DMS 273 (cell line): ENCODE data around the gene SRGAP1.
"Not testable (repeated sequence)": the region's sequence is repeated elsewhere in the genome, so short reads cannot be mapped to it uniquely, and the experiment has no call there.

Experiments
- DNase-seq: peaks from one replicate; lab custom pipeline; 2025; ENCODE audit not compliant: unreplicated experiment; lab: John Stamatoyannopoulos, UW

SRGAP1 gene

DNA sequence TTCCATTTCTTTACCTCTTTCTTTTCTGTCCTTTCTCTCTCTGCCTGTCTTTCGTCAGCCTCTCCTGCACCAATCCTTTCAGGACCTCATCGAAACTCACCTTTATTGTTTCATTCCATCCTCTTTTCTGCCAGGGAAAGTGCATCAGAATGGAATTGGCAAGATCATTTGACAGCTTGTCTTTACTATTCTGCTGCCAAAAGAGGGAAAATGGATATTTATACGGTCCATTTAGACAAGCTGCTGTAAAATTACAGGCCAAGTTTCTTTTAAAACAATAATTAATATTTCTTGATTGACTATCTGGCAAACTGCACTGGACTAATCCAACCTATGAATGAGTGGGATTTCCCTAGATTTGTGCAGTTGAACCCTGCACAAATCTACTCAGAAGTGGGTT is 7.6 kb upstream of the SRGAP1 start:
- DNase-seq: no peak

DNA sequence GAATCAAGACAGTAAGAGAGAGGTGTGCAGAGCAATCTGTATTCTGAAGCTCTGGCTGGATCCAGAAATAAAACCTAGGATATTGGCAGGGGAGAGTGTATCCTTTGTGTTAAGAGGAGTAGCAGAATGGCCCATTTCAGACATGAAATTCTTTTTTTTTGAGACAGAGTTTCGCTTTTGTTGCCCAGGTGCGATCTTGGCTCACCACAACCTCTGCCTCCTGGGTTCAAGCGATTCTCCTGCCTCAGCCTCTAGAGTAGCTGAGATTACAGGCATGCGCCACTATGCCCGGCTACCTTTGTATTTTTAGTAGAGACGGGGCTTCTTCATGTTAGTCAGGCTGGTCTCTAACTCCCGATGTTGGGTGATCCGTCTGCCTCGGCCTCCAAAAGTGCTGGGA is 6.1 kb upstream of the SRGAP1 start:
- DNase-seq: no peak

DNA sequence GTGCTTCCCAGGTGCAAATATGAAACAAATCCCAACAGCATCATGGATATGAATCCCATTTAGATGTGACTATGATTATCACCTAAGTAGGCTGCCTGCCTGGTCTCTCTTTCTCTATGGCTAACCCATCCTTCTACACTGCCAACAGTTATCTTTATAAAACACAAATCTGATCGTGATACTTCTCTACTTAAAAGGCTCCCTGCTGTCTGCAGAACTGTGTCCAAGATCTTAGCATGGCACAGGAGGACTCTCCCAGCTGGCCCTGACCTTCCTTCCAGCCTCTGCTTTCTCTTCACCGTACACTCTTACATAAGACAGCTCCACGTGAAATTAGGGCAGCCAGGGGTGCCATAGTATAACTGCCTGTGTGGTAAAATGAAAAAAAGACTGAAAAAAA is 3.5 kb upstream of the SRGAP1 start:
- DNase-seq: no peak

DNA sequence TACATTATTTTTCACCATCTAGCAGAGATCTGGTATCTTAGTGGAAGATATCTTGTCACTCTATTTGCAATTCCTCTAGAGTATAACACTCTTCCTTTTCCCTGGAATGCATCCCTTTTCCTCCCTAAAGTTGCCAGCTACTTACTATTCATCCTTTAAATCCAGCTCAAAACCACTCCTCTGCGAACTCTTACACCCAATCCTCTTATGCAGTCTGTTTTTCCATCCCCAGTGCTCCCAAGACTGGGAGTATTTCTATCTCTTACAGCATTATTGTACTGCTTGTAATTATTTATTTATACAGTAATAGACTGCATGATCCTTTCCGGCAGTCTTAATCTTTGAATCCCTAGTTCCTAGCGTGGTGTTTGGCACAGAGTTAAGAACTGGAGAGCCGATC is 2.9 kb upstream of the SRGAP1 start:
- DNase-seq: peak; percentile 4

DNA sequence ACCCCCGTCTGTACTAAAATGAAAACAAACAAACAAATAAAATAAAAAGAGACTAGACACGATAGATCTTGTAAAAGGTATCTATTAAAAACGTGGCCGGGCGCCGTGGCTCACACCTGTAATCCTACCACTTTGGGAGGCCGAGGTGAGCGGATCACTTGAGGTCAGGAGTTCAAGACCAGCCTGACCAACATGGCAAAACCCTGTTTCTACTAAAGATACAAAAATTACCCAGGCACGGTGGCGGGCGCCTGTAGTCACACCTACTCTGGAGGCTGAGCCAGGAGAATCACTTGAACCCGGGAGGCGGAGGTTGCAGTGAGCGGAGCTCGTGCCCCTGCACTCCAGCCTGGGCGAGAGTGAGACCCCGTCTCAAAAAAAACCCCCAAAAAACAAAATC is 1.8 kb upstream of the SRGAP1 start:
- not testable (repeated sequence) for DNase-seq

DNA sequence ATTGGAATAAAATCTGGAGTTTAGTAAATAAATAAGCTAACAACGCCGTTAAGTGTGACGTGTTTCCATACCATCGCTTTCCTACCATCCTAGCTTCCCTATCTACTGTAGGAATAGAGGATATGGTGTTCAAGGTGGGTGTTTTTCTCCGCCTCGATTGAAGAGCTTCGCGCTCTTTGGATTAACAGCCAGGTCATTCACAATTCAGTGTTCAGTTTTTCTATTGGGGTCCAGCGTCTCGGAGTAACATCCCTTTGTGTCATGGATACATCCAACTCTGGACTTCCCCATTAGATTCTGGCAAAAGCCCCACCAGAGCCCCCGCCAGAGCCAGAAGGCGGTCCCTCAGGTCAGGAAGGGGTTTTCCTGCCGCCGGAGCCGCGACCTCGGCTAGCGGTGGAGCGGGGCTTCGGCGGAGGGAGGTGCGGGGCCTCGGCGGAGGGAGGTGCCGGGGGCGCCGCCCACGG is 1.2 kb upstream of the SRGAP1 start:
- DNase-seq: no peak

DNA sequence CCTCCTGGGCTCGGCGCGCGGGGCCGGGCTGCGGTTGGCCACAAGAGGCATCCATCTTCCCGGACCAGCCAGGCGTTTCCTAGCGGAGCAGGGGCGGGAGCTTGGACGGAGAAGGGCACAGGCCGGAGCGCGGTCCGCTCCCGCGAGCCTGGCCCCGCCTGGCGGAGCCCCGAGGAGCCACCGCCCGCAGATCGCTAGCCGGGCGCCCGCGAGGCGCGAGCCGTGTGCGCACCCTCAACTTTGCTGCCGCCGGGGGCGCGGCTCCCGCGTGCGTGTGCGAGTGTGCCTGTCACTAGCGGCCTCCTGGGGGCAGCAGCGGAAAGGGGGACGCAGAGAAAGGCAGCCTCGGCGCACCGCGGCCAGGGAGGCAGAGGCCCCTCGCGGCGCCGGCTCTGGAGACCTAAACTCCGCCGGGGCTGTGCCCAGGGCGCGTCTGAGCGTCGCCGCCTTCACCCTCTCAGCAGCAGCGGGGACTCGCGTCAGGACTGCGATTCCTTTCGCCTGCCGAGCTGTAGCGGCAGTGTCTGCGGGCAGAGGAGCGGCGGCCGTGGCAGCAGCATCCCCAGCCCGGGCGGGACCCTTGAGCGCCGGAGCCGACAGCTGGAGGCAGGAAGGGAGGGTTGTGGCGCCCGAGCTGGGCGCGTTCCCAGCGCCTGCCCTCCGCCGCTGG is 644 bp upstream of the SRGAP1 start:
- DNase-seq: peak; percentile 96

DNA sequence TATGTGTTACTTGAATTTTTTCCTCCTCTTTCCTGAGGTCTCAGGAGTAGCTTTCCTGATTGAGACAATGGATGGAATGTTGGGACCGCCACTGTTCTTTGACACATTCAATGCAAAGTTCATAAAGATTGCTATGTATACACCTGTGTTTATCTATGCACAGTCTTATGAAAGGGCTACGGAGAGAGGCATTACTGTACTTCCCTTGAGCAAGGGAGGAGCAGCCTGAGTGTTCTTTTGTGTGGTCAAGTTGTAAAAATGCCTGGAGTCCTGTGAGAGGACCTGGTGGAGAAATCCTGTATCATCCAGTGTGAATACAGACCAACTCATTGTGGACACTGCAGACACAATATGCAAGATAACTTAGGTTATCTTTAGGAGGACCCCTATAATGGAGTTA is 1.2 kb downstream of the SRGAP1 start:
- DNase-seq: peak; percentile 3

DNA sequence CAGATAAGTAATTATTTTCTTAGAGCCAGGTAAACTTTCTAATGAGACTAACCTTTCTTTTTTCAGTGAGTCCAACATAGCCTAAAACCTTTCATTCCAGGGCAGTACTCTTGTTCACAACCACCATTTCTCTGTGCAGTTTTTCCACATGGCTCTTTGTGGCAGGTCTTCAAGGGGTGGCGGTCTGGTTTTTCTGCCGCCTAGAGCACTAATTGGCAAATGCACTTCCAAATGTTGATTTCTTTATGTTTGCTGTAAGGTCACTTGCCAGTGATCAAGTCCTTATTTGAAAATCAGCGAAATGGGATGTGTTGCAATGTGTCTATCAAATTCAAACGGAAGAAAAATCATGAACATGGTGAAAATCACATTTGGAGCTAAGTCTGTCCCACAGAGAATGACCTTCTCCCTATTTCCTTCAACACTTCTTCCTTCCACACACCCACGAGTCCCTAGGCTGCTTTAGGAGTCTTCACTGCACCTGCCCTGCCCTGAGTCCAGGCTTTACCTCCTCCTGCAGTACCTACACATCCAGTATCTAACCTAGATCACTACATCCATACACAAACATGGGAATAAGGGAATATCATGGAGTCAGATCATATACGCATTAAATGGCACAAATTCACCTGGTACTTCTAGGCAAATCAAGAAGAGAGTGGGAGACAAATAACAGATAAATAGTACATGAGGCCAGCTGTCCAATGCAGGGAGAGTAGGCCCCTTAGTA is 1.9 kb downstream of the SRGAP1 start:
- DNase-seq: peak; percentile 4

DNA sequence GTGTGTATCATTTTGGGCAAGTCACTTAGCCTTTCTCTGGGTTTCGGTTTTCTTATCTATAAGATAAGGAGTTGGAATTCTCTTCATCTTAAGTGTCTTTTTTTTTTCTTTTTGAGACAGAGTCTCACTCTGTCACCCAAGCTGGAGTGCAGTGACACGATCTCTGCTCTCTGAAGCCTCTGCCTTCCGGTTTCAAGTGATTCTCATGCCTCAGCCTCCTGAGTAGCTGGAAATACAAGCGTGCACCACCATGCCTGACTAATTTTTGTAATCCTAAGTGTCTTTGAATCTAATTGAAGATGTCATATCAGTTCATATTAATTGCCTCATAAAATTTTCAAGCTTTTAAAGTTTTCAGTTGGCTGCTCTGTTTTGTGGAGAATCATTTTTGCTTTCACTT is 4.0 kb downstream of the SRGAP1 start:
- DNase-seq: no peak

DNA sequence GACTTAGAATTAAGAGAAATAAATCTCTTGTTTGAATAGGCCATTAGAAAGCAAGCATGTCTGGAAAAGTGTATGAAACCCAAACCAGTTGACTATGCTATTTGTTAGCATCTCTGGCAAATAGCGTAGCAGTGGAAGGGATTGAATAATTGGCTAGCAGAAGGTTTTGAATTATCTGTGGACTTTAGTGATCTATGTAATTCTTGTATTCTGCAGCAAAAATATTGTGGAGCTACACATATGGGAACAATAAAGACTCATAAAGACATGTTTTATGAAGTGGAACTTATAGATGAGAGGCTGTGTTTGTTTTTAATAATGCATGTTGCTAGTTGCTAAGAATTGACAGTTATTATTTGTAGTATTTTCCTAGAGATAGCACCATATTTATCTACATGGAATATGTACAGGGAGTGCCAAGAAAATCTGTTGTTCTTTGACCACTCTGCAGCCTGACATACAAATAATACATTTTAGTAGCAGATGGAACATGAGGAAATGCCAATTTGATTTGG is 4.7 kb downstream of the SRGAP1 start:
- peak; percentile 1 for DNase-seq

DNA sequence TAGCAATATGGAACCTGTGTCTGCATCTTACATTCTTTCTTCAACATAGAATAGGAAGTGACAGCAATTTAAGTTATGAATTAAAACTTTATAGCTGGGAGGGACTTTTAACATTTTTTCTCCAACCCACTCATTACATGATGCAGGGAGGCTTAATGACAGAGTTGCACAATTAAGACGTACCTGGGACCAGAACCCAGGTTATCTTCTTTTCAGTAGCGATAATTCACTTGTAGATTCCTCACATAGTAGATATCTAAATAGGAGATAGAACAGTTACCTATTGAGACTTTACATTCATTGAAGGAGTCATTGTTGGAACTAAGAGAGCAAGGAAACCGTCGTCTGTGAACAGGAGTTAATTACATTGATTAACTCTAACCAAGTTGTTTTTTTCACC is 5.1 kb downstream of the SRGAP1 start:
- DNase-seq: no peak

DNA sequence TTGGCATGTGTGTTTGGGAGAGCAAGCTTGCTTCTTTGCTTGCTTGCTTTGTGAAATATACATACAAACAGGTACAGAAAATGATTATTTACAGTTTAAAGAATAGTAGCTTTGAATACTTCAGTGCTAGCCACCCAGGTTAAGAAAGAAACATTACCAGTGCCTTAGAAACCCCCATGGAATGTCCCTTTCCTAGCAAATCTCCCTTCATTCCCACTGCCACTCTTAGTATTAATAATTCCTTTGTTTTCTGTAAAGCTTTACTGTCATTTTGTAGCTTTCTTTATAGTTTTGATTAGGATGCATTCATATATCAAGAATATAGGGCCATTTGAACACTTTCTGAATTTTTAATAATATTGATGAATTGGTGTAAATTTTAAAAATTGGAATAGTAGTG is 9.5 kb downstream of the SRGAP1 start:
- DNase-seq: no peak

DNA sequence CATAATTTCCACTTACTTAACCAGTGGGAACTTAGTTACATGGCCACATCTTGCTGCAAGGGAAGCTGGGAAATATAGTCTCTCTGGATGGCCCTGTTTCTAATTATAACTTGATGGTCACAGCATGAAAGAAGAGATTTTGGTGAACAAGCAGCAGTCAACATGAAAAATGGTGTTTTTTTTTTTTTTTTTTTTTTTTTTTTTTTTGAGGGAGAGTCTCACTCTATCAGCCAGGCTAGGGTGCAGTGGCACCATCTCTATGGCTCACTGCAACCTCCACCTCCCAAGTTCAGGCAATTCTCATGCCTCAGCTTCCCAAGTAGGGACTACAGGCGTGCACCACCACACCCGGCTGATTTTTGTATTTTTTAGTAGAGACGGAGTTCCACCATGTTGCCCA is 10.8 kb downstream of the SRGAP1 start:
- DNase-seq: no peak

DNA sequence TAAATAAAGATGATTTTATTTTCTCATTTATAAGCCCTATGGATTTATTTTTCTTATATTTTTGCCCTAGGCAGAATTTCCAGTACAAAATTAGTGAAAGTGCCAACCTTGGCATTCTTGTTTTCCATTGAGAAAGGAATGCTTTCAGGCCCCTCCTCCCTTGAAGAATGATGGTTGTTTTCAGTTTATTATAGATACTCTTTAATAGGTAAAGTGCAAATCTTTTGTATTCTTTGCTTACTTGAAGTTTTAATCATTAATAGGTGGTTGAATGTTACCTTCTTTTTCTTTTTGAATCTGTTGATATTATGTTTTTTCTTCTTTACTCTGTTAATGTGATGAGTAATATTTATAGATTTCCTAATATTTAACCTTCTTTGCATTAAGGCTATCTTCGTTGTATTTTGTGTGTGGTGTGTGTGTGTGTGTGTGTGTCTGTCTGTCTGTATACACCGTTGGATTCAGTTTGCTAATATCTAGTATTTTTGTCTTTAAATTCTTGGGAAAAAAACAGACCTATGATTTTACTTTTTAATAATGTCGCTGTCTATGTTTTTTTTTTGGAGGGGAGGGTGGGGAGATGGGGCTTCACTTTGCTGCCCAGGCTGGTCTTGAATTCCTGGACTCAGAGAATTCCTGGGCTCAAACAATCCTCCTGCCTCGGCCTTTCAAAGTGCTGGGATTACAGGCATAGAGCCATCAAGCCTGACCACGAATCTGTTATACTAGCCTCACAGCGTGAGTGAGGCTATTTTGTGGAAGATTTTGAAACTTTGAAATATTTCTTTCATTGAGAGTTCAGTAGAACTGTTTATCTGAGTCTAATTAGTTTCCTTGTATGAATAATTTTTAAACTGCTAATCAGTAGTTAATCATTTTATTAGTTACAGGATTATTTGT is 13.5 kb downstream of the SRGAP1 start:
- DNase-seq: no peak

DNA sequence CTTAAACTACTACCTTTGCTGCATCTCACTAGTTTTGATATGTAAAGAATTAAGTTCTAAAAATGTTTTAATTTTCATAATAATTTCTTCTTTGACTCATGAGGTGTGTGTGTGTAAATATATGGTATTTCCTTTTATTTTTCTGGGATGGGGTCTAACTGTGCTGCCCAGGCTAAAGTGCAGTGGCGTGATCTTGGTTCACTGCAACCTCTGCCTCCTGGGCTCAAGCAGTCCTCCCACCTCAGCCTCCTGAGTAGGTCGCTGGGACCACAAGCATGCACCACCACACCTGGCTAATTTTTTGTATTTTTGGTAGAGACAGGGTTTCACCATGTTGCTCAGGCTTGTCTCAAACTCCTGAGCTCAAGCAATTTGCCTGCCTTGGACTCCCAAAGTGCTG is 15.4 kb downstream of the SRGAP1 start:
- DNase-seq: not testable (repeated sequence)

DNA sequence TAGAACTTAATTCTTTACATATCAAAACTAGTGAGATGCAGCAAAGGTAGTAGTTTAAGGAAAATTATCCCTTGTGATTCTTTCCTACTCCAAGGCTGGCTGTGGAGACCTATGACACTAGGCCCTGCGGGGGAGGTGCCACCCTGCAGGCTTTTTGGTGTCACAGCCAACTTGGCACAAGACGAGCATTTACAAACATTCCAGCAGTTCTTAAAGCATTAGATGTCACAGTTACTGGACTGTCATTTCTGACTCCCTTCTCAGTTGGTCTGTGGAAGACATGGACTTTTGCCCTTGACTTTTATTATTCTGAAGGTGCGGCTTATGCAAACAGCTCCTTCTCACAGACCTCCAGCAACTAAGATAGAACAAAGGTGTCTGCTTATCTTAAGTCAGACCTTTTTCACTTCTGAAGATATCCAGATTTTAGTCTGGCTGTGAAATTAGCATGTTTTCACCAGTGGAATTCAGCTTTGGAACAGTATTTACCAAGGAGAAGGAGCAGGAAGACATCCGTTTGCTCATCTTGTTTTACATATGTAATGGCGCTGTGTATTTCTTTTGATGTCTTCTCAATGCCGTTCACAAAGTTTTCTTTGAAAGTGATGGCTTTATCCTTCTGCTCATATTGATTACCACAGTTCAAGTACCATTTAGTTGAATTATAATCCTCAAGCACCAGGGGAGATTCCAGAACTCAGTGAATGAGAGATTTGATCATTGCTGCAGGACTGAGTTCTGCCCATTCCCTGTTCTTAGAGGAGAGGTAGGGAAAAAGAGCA is 17.9 kb downstream of the SRGAP1 start:
- DNase-seq: peak; percentile 3

DNA sequence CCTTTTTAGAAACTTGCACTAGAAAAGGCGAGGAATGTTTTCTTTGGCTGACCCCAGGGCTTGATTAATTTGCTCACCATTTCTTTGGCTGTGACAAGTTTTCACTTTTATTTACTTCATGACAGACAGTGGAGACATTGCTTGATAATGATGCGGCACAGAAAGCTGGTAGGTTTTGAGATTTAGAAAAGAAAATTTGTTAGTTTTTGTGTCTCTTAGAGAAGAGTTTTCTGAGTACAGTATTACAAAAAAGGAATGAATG is 18.4 kb downstream of the SRGAP1 start:
- DNase-seq: no peak

DNA sequence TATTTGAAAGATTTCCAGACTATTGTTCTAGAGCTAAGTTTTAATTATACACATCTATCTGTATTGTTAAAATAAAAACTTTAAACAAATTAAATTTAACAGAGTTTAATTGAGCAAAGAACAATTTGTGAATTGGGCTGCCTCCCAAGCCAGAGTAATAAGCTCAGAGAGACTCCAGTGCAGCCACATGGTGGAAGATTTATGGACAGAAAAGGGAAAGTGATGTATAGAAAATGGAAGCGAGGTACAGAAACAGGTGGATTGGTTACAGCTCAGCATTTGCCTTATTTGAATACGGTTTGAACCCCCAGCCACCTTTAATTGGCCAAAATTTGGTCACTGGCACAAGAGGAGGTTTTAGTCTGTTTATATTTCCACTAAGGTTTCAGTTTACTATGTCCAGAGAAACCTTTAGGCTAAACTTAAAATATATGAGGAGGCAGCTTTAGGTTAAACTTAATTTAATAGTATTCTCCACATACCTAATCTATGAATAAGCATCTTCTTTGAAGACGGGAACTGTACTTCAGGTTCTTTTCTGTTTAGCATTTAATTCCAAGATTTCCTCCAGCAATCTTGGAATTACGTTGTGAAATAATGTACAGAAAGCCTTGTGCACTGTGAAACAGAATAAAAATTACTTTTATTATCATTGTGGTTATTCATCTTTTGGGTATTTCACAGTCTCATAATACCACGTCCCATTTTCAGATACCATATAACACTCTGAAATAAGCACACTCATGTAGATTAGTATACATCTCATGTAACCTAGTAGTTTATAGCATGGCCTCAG is 19.4 kb downstream of the SRGAP1 start:
- DNase-seq: no peak

DNA sequence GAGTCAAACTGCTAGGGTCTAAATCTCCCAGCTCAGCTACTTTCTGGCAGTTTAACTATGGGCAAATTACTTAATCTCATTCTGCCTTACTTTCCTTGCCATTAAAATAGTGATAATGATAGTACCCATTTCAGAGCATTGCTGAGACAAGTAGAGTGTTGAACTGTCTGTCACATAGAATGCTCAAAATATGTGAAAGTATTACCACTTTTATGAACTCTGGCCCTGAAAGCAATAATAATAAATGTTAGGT is 19.9 kb downstream of the SRGAP1 start:
- no peak for DNase-seq

DNA sequence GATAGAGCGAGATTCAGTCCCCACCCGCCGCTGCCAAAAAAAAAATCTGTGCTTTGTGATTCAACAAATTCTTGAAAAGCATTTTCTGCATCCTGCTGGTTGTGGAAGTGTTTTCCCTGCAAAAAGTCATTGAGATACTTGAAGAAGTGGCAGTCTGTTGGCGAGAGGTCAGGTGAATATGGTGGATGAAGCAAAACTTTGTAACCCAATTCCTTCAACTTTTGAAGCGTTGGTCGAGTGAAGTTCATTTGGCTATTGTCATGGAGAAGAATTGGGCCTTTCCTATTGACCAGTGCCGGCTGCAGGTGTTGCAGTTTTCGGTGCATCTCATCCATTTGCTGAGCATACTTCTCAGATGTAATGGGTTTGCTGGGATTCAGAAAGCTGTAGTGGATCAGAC is 20.9 kb downstream of the SRGAP1 start:
- no peak for DNase-seq
